Activated T-helper 2 cell treated with anti-CD3 and anti-CD28 coated beads, Interferon-gamma antibody, Interleukin-2, Interleukin-4, amounts not matched to agents 10 μg/mL and 5 μg/mL and 100 μg/mL, durations not matched to agents 14 hours and 24 hours and 36 hours (primary cell): ENCODE data around the gene GLB1L. TPM values are rescaled to one million over a fixed set of nuclear protein-coding genes. Genes with fewer than 3 reads are reported as not detected.

Experiments used
- DNase-seq: peaks from one replicate; pipeline ENCODE4 v3.0.0; 2021; ENCODE audit warnings: low spot score
- H3K27ac Mint-ChIP-seq: one replicate; pipeline ENCODE4 v1.8.0; 2021; ENCODE audit warnings: mixed read lengths
- H3K27me3 Mint-ChIP-seq: one replicate; pipeline ENCODE4 v1.8.0; 2021; ENCODE audit warnings: low read depth, mixed read lengths
- H3K36me3 Mint-ChIP-seq: one replicate; pipeline ENCODE4 v1.8.0; 2021; ENCODE audit warnings: low read depth, mixed read lengths
- H3K4me1 Mint-ChIP-seq: one replicate; pipeline ENCODE4 v1.8.0; 2021; ENCODE audit warnings: low read depth, mixed read lengths
- H3K4me3 Mint-ChIP-seq: one replicate; pipeline ENCODE4 v1.8.0; 2021; ENCODE audit warnings: low read depth, mild to moderate bottlenecking, moderate library complexity, mixed read lengths
- H3K9me3 Mint-ChIP-seq: one replicate; pipeline ENCODE4 v1.8.0; 2021; ENCODE audit warnings: mixed read lengths
- intact Hi-C: fragments of 100-400 bp; cut with micrococcal nuclease; formaldehyde crosslinking; loops from one replicate; pipeline ENCODE4 v1.15.1; 2023
- total RNA-seq: library from RNA; stranded (reverse); gene quantifications from 2 replicates; pipeline ENCODE4 v1.2.3, GENCODE V29; 2022

Gene GLB1L
- total RNA-seq, 1 donor from 2014 or later, result 4.2 TPM

DNA sequence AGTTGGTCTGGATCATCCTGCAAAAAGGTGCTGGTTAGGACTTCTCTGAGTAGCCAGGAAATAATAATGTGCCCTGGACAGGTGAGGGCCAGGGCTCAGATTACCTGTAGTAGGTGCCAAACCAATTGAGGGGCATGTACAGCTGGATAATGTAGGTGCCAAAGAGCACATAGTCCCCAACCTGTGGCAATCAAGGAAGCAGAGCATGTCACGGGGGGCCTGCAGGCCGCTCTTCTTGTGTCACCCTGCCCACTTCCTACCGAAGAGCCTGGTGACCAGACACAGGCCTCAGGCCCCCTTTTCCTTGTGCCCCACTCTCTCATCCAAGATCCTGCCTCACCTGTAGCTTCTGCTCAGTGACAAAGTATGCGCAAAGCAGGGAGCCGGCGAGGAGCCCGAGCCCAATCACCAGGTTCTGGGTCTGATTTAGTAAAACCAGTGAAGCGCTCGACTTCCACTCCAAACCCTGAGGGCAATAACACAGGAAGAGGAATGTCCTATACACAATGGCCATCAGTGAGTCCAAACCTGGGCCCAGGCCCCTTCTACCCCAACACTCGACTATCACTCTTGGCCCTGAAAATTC lies 31.7 kb downstream of the GLB1L start:
- Mint-ChIP-seq H3K27me3 (no peaks in the 10 kb centered on the region), H3K27ac (no peak overlapping the region), H3K9me3 (no peaks in the 10 kb centered on the region), H3K4me1 (peaks cover 39% of the 10 kb centered on the region), H3K36me3 (peaks cover 68% of the 10 kb centered on the region), H3K4me3 (no peak overlapping the region)
- no peak for DNase-seq
- intact Hi-C loops, result no loop called here

DNA sequence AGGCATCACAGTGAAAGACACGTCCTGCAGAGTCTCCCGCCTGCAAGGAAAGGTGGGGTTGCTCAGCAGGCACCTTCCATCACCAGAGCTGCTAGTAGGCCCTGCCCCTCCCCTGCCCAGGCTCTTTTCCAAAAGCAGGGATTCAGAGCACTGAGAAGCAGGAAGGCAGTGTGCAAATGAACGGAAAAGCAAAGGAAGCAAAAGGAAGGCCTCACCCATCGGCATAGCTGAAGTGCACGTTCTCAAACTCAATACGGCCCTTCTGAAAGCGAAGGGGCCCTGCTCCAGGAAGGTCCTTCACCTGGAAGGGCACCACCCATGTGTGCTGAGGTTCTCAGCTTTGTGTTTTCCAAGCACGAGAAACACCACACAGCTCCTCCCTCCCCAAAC lies 32.2 kb downstream of the GLB1L start:
- peaks cover 73% of the 10 kb centered on the region for H3K36me3 Mint-ChIP-seq
- no peaks in the 10 kb centered on the region for H3K9me3 Mint-ChIP-seq
- DNase-seq, result no peak
- H3K27ac Mint-ChIP-seq, result no peak overlapping the region
- H3K4me1 Mint-ChIP-seq, result peaks cover 43% of the 10 kb centered on the region
- intact Hi-C loops, result no loop called here
- H3K27me3 Mint-ChIP-seq, result no peaks in the 10 kb centered on the region
- no peak overlapping the region for H3K4me3 Mint-ChIP-seq

DNA sequence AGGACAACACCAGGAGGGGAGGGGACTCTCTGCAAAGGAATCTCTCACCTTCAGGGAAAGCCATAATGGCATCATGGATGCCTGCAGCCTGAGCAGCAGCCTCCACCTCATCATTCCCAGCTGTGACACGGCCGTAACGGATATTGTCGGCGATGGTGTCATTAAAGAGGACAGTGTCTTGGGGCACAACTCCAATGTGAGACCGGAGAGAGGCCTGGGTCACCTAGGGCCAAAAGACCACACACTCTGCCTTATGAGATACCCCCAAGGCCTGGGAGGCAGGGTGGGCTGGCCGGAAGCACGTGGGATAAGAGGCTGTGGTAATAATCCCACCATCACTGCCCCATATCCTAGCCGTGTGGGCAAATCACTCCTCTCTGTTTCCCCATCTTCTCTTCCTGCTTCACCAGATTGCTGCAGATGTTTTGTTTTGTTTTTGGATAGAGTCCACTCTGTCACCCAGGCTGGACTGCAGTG lies 34.3 kb downstream of the GLB1L start:
- no peak for DNase-seq
- Mint-ChIP-seq H3K9me3 (no peaks in the 10 kb centered on the region), H3K4me3 (no peak overlapping the region), H3K27me3 (no peaks in the 10 kb centered on the region), H3K27ac (peak overlapping the region; percentile 42), H3K36me3 (peaks cover 64% of the 10 kb centered on the region), H3K4me1 (peaks cover 36% of the 10 kb centered on the region)
- intact Hi-C loops, result loop anchor here (1.0 kb wide), 1 partner anchor 51 kb away; the partner anchor contains the start of gene NHEJ1

DNA sequence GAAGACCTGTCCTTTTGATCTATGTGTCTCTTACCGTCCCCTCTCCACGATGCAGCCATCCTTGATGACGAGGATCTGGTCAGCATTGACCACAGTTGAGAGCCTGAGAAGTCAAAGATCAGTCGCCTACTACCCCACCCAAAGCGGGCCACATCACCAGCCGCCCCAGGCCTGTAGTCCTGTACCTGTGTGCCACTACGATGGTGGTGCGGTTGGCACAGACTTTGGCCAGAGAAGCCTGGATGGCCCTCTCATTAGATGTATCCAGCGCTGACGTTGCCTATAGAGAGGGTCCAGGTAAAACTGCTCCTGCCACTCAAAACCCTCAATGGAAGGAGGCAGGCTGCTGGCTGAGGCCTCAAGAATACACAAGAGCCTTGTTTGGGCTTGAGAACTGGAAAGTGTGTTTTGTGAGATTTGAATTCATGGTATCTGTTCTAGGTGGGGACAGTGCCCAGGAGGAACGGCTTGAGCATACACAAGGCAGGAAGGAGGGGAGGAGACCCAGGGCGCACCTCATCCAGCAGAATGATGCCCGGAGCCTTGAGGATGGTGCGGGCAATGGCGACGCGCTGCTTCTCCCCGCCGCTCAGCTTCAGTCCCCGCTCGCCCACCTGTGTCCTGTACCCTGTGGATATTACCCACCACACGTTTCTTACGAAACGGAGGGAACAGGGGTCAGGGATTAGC lies 34.9 kb downstream of the GLB1L start:
- Mint-ChIP-seq H3K4me1 (peaks cover 36% of the 10 kb centered on the region), H3K27me3 (no peaks in the 10 kb centered on the region), H3K27ac (peak overlapping the region; percentile 83), H3K4me3 (no peak overlapping the region), H3K36me3 (peaks cover 62% of the 10 kb centered on the region), H3K9me3 (no peaks in the 10 kb centered on the region)
- no peak for DNase-seq
- intact Hi-C loops, result no loop called here

DNA sequence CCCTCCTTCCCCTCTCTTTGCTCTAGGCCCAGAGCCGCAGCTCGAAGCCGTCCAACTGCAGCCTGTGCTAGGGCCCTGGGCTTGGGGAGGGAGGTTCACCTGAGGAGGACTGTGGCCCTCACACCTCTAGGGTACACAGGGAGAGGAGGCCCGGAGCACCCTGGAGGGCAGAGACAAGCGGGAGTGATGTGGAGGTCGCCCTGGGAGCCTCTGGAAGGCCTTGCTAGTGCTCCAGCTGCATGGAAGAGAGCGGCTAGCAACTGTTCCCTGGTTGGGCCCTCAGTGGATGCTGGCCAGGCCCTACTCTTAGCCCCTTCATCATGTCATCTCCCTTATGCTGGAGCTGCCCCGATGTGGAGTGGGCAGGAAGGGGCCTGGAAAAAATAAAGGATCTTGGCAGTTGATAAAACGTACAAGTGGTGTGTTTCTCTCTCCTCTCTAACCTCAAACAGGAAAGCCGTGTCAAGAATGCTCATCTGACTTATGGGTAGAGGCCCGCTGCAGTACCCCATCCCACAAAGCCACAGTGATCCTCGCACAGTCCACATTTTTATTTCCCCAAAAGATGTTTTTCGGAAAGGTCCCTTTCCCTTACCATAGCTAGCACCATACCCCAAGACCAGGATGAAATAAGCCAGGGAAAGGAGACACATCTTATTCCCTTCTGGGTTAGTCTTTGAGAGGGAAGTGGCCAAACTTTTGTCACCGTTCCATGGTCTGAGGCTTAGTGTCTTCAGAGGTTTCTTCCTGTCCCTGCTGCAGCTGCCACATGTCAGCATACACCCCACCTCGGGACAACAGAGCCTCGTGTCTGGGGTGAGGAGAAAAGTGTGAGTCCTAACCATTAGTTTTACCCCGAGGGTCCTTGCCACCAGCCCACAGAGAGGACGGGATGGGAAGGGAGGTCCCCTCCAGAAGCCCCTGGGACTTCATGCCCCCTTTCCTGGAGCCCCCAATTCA lies 35.7 kb downstream of the GLB1L start:
- Mint-ChIP-seq H3K4me3 (no peak overlapping the region), H3K27me3 (no peaks in the 10 kb centered on the region), H3K4me1 (peaks cover 38% of the 10 kb centered on the region), H3K36me3 (peaks cover 54% of the 10 kb centered on the region), H3K9me3 (peaks cover 4% of the 10 kb centered on the region), H3K27ac (peak overlapping the region; percentile 83)
- no peak for DNase-seq
- intact Hi-C loops, result no loop called here

DNA sequence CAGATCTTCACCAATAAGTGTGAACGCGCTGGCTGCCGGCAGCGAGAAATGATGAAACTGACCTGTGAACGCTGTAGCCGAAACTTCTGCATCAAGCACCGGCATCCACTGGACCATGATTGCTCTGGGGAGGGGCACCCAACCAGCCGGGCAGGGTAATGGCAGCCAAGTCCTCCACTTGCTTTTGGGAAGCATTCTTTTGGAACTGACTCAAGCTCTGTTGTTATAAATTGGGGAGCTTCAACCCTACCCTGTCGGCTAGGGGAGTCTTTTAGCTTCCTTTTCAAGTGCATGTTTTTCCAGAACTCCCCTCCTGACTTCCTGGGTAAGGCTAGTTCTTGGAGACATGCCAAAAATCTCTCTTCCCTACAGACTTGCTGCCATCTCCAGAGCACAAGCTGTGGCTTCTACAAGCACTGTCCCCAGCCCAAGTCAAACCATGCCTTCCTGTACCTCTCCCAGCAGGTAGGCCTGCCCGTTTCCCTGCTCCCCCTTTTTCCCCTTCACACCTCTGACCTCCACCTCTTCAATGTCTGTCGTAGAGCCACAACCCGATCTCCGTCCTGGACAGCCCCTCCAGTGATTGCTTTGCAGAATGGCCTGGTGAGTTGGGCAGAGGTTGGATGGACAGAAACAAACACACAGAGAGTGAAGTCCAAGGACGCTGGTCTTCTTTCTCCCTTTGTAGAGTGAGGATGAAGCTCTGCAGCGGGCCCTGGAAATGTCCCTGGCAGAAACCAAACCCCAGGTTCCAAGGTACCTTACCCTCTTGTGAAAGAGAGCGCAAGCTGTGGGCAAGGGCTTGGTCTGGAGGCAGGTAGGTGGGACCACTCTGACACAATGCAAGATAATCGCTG lies 37.1 kb downstream of the GLB1L start:
- intact Hi-C loops, result loop anchor here (2.0 kb wide), 1 partner anchor 39 kb away; no protein-coding TSS in a partner anchor
- H3K27me3 Mint-ChIP-seq, result no peaks in the 10 kb centered on the region
- H3K9me3 Mint-ChIP-seq, result peaks cover 7% of the 10 kb centered on the region
- H3K4me3 Mint-ChIP-seq, result peak overlapping the region; percentile 57
- H3K4me1 Mint-ChIP-seq, result peaks cover 38% of the 10 kb centered on the region
- peak; percentile 8 for DNase-seq
- peak overlapping the region; percentile 83 for H3K27ac Mint-ChIP-seq
- H3K36me3 Mint-ChIP-seq, result peaks cover 42% of the 10 kb centered on the region

DNA sequence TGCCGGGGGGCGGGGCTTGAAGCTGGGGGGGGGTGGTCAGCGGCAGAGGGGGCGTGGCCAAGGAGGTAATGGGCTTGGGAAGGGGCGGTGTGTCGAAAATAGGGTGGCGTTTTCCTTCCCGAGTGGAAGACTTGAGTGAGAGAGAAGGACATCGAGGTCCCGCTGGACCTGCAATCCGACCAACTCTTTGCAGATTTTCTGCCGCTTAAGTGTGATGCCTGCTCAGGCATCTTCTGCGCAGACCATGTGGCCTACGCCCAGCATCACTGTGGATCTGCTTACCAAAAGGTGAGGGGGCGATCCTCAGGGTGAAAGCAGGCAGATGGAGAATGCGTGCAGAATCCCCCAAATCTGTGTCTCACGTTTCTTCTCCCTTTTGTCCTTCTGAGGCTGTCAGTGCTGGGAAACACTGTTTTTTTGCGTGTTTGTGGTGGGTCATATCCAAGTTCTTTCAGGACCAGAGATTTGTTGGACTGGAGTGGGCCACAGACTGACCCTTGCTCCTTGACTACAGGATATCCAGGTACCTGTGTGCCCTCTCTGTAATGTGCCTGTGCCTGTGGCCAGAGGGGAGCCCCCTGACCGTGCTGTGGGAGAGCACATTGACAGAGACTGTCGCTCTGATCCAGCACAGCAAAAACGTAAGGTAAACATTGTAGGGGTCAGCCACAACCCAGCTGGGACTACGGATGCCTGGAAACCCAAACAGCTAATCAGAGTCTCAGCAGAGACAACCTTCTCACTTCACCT lies 37.9 kb downstream of the GLB1L start:
- H3K36me3 Mint-ChIP-seq, result peaks cover 36% of the 10 kb centered on the region
- peak overlapping the region; percentile 84 for H3K4me3 Mint-ChIP-seq
- peak overlapping the region; percentile 70 for H3K27ac Mint-ChIP-seq
- intact Hi-C loops, result loop anchor here (2.0 kb wide), 1 partner anchor 39 kb away; no protein-coding TSS in a partner anchor
- H3K9me3 Mint-ChIP-seq, result peaks cover 7% of the 10 kb centered on the region
- DNase-seq, result peak; percentile 8
- H3K4me1 Mint-ChIP-seq, result peaks cover 38% of the 10 kb centered on the region
- no peaks in the 10 kb centered on the region for H3K27me3 Mint-ChIP-seq

DNA sequence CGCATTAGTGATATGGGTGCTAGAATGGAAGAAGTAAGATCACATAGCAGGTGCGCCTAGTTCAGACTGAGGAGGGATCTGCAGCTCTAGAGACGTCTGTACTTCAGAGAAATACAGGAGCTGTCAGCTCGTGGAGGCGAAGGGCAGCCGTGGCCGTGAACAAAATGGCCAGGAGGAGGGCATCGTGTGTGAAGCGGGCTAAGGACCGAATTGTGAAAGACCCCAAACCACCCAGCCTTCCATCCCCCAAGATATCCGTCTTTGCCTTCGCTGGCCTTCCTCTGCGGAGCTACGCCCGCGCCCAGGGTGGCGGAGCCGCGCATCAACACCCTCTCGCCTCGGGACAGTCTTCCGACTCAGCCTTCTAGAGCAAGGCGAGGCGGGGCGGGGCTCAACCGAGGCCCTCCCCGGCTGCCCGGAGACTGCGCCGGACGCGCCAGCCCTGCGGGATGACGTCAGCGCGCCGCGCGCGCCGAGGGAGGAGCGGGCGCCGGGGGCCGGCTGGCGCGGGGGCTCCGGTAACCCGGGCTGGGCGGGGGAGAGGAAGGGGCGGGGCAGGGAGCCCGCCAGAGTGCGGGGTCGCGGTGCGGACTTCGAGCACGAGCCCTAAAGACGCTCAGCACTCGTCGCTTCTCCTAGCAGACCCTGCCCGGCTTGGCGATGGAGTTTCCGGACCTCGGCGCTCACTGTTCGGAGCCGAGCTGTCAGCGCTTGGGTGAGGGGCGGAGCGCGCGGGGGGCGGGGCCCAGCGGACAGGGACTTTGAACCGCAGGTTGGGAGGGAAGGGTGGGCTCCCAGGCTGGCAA lies 38.7 kb downstream of the GLB1L start, which contains the start of gene ZFAND2B:
ZFAND2B (plus strand) TSS at position 455 of the 806 bp plus-strand sequence; CDS start at position 661, 206 bp downstream.
- Mint-ChIP-seq H3K36me3 (peaks cover 33% of the 10 kb centered on the region), H3K27me3 (no peaks in the 10 kb centered on the region), H3K27ac (peak within 1 kb of the TSS; percentile 90), H3K4me1 (peaks cover 38% of the 10 kb centered on the region), H3K9me3 (peaks cover 7% of the 10 kb centered on the region), H3K4me3 (peak within 1 kb of the TSS; percentile 84)
- intact Hi-C loops, result loop anchor here (1.0 to 2.0 kb wide), 6 partner anchors 23 to 182 kb away; partner anchors contain the start of genes ANKZF1, ATG9A, DNAJB2 and NHEJ1
- DNase-seq, result peak; percentile 94

DNA sequence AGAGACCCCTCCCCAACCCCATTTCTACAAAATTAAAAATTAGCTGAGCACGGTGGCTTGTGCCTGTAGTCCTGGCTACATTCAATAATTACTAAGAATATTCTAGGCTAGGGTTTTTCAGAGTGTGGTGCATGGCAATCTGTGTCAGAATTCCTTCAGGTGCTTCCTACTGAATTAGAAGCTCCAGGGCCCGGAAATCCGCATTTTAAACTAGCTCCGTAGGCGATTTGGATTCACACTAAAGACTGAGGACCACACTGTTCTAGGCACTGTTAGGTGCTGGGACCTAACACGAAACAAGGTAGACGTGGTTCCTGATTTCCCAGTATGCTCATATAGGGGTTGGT lies 39.3 kb downstream of the GLB1L start:
- DNase-seq, result no peak
- H3K4me3 Mint-ChIP-seq, result peak overlapping the region; percentile 84
- peaks cover 28% of the 10 kb centered on the region for H3K36me3 Mint-ChIP-seq
- H3K27me3 Mint-ChIP-seq, result no peaks in the 10 kb centered on the region
- intact Hi-C loops, result loop anchor here (1.0 to 2.0 kb wide), 6 partner anchors 23 to 182 kb away; partner anchors contain the start of genes ANKZF1, ATG9A, DNAJB2 and NHEJ1
- H3K9me3 Mint-ChIP-seq, result peaks cover 7% of the 10 kb centered on the region
- H3K4me1 Mint-ChIP-seq, result peaks cover 34% of the 10 kb centered on the region
- H3K27ac Mint-ChIP-seq, result peak overlapping the region; percentile 90

DNA sequence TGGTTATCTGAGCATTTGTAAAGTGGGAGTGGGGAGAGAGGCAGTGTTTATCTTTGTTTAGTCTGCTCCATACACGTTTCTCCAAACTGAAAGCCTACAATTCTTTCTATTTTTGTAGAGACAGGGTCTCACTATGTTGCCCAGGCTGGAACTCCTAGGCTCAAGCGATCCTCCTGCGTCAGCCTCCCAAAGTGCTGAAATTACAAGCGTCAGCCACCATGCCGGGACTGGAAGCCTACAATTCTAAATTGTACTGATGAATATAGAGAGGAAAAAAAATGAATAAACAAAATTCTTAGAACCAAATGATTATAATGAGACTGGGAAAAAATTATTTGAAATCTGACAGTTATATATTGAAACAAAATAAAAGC lies 40.1 kb downstream of the GLB1L start:
- peaks cover 34% of the 10 kb centered on the region for H3K4me1 Mint-ChIP-seq
- H3K36me3 Mint-ChIP-seq, result peaks cover 22% of the 10 kb centered on the region
- H3K27ac Mint-ChIP-seq, result no peak overlapping the region
- H3K4me3 Mint-ChIP-seq, result peak overlapping the region; percentile 37
- no peaks in the 10 kb centered on the region for H3K27me3 Mint-ChIP-seq
- DNase-seq, result peak; percentile 4
- peaks cover 7% of the 10 kb centered on the region for H3K9me3 Mint-ChIP-seq
- intact Hi-C loops, result no loop called here
